Psoas muscle (tissue), 8 donors: ENCODE results near the gene POU2AF2. TPM values are rescaled to one million over a fixed set of nuclear protein-coding genes. Genes with fewer than 3 reads are reported as not detected.

Source experiments
- ATAC-seq, 4 donors: fragments of 200-7000 bp; cut with Tn5 transposase; one replicate each; pipeline ENCODE4 v1.9.1; 2020; ENCODE audit warnings: moderate library complexity in 3 of 4, mild to moderate bottlenecking in 2 of 4
- DNase-seq, 2 donors: peaks; one replicate each; pipeline ENCODE4 v3.0.0-alpha.2; 2020
- H3K27ac ChIP-seq: fragments of 200-600 bp; one replicate; pipeline ENCODE4 v1.8.0; 2022
- H3K27me3 ChIP-seq, 3 donors: fragments of 200-600 bp in 1 of 3; one replicate each; pipeline versions ENCODE4 v1.6.1 to v1.8.0; 2013 to 2022; ENCODE audit warnings: low read length in 2 of 3, mild to moderate bottlenecking in 2 of 3, moderate library complexity in 1 of 3; ENCODE audit not compliant: insufficient read depth in 3 of 3
- H3K36me3 ChIP-seq, 2 donors: fragments of 200-600 bp in 1 of 2; one replicate each; pipeline versions ENCODE4 v1.6.1 to v1.8.0; 2013 to 2022; ENCODE audit warnings: low read depth in 1 of 2, mild to moderate bottlenecking in 1 of 2, moderate library complexity in 1 of 2; ENCODE audit not compliant: insufficient read depth in 1 of 2
- H3K4me1 ChIP-seq: fragments of 200-600 bp; one replicate; pipeline ENCODE4 v1.8.0; 2022
- H3K4me3 ChIP-seq: fragments of 200-600 bp; one replicate; pipeline ENCODE4 v1.8.0; 2022; ENCODE audit warnings: mild to moderate bottlenecking
- H3K9me3 ChIP-seq: fragments of 200-600 bp; one replicate; pipeline ENCODE4 v1.8.0; 2022
- CTCF ChIP-seq: fragments of 200-600 bp; IDR thresholded peaks from one replicate; pipeline ENCODE4 v1.8.0; 2022; ENCODE audit warnings: antibody characterized with exemption
- WGBS, 3 donors: extraction: QIAGEN DNeasy Blood & Tissue Kit; methylation state at CpG; one replicate each; pipeline versions ENCODE4 v1.1.6 to v1.1.7; 2013; 5-methylcytosine and 5-hydroxymethylcytosine counted together
- intact Hi-C, 2 donors: fragments of 100-400 bp; cut with DNase I; formaldehyde crosslinking; loops; one replicate each; pipeline versions ENCODE4 v1.11.0 to v1.14.2; 2022
- polyA plus RNA-seq, 3 donors: library from polyadenylated mRNA; stranded (reverse); fragments of 200-250 nt; gene quantifications; one replicate each; pipeline ENCODE4 v1.2.3, GENCODE V29; 2013
- total RNA-seq, 4 donors: library from RNA; stranded (reverse); fragmentation: NEBNext Ultra II Directional in 2 of 4; extraction: Animal tissue kit (Norgen Biotek cat#: 25700) in 2 of 4; gene quantifications; one replicate each; pipeline versions ENCODE4 v1.2.1 to v1.2.4, GENCODE V29; 2021 to 2023
- donor health status: healthy with polysubstance abuse.
- donor health status: DM: no; HTN: no; CAD: no; lungs with moderate emphysema.
- donor health status: Bipolar disorder and iron deficiency.
- donor health status: healthy.
- donor health status: DM: yes; HTN: yes; CAD: no.
- donor health status: DM: no; HTN: no; CAD: no.
- donor health status: DM: no; HTN: no; CAD: no.
- donor health status: DM: yes; HTN: yes; CAD: no.

The POU2AF2 gene
- total and polyA plus RNA-seq, 7 donors: 0.30 to 3.0 (median 0.98) TPM

GRCh38 chr11:111298413-111299100 lies 53.0 kb downstream of the POU2AF2 start, which contains the start of gene POU2AF3:
TSS of gene POU2AF3 (plus strand) at chr11:111298546. CDS start at chr11:111298582, 36 bp downstream.
- peaks cover 3% of the 10 kb centered on the region for H3K4me1 ChIP-seq
- H3K27me3 ChIP-seq: no peaks in the 10 kb centered on the region
- ATAC-seq (peak; percentile 43 to 67 (median 55)), DNase-seq (peak in 1 of 2 donors; percentile 65)
- peak within 1 kb of the TSS; percentile 82 for H3K4me3 ChIP-seq
- TF ChIP-seq CTCF: no peak
- H3K27ac ChIP-seq: peak within 1 kb of the TSS; percentile 47
- no peaks in the 10 kb centered on the region for H3K9me3 ChIP-seq
- intact Hi-C loops: loop anchor here in 1 of 2 donors (5.0 kb wide), 1 partner anchor 124 kb away; no protein-coding TSS in a partner anchor
- 10 to 17% (median 12%) methylated on average over 47 to 57 of the region's 57 CpGs for WGBS, 3 donors
- no peaks in the 10 kb centered on the region for H3K36me3 ChIP-seq

DNA sequence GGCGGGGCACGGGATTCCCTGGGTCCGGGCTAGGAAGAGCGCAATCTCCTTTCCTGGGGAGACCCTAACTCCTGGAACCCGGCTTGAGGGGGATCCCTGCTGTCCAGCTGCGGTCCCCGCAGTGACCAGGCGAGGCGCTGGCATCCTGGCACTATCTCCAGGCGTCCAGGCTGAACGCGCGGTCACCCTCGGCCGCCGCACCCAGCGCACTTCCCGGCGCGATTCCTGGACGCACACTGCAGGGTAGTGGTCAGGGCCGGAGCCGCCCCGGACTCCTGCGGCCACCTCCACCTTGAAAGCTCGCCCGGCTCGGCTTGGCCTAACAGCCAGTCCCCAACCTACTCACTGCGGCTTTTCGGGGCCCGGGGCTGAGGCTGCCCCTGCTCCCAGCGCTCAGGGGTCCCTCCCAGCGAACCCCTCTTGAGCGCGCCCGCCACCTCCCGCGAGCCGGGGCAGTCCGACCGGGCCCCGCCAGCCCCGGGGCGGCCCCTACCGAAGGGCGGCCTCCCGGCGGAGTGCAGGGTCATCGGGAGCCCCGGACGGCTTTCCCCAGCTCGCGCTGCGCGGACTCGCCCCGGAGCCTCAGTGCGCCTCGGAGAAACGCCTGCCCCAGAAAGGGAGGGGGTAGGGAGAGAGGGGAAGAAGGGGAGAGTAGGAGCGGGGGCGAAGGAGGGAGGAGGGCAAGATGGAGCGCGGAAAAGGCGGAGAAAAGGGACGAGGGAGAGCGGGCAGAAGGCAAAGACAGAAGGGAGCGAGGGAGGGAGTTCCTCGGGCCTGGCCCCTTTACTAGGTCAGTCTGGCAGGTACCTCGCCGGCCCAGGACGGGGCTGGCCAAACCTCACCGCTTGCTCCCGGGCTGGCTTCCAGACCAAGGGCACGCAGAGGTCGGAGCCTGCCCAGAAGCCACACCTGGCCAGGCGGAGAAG lies 53.8 kb downstream of the POU2AF2 start:
- peak; percentile 62 for TF ChIP-seq CTCF
- 1 to 2% (median 2%) methylated on average over 63 to 77 of the region's 77 CpGs for WGBS, 3 donors
- ATAC-seq (peak; percentile 83 to 96 (median 92)), DNase-seq (peak; percentile 73 to 86)
- Histone ChIP-seq H3K27me3 (no peaks in the 10 kb centered on the region), H3K27ac (peak overlapping the region; percentile 47), H3K36me3 (no peaks in the 10 kb centered on the region), H3K4me3 (peak overlapping the region; percentile 82), H3K9me3 (no peaks in the 10 kb centered on the region), H3K4me1 (peaks cover 3% of the 10 kb centered on the region)
- intact Hi-C loops: loop anchor here in 1 of 2 donors (5.0 kb wide), 1 partner anchor 123 kb away; no protein-coding TSS in a partner anchor

GRCh38 chr11:111300569-111300968 lies 55.0 kb downstream of the POU2AF2 start:
- H3K27ac ChIP-seq: no peak overlapping the region
- DNase-seq (peak in 1 of 2 donors; percentile 40), ATAC-seq (no peak)
- H3K4me1 ChIP-seq: peaks cover 3% of the 10 kb centered on the region
- no peak for TF ChIP-seq CTCF
- H3K36me3 ChIP-seq: no peaks in the 10 kb centered on the region
- no peaks in the 10 kb centered on the region for H3K27me3 ChIP-seq
- no peak overlapping the region for H3K4me3 ChIP-seq
- WGBS, 3 donors: 94 to 97% (median 94%) methylated on average over 9 of the region's 9 CpGs
- intact Hi-C loops: no loop called here
- no peaks in the 10 kb centered on the region for H3K9me3 ChIP-seq

- ATAC-seq (no peak), DNase-seq (no peak)
- Histone ChIP-seq H3K36me3 (no peaks in the 10 kb centered on the region), H3K9me3 (no peaks in the 10 kb centered on the region), H3K4me1 (peaks cover 3% of the 10 kb centered on the region), H3K27me3 (no peaks in the 10 kb centered on the region), H3K27ac (no peak overlapping the region), H3K4me3 (no peak overlapping the region)
- intact Hi-C loops: no loop called here
- TF ChIP-seq CTCF: no peak
- WGBS, 3 donors: 74 to 80% (median 77%) methylated on average over 5 of the region's 5 CpGs
Observed at GRCh38 chr11:111301004-111301841, 55.7 kb downstream of the POU2AF2 start.
